Stimulated activated CD4-positive, alpha-beta T cell treated with anti-CD3 and anti-CD28 coated beads, Interleukin-2, amount 100 ng/mL, for 48 hours (primary cell): ENCODE data around the gene ALOX12.

Experiments
- DNase-seq, 2 donors: peaks; one replicate each; pipeline ENCODE4 v3.0.0-alpha.2; 2020

Gene ALOX12

GRCh38 chr17:7023576-7024401 is 27.9 kb downstream of the ALOX12 start:
- peak; percentile 93 to 94 for DNase-seq

GRCh38 chr17:7024402-7024785 is 28.5 kb downstream of the ALOX12 start:
- DNase-seq: no peak

GRCh38 chr17:7025245-7025644 is 29.4 kb downstream of the ALOX12 start:
- DNase-seq: no peak

- no peak for DNase-seq
Measured at GRCh38 chr17:7026471-7027115, 30.7 kb downstream of the ALOX12 start.

- DNase-seq: no peak
Measured at GRCh38 chr17:7027335-7027734, 31.5 kb downstream of the ALOX12 start.

- DNase-seq: no peak
Measured at GRCh38 chr17:7029096-7029495, 33.2 kb downstream of the ALOX12 start.

GRCh38 chr17:7029659-7030058 is 33.8 kb downstream of the ALOX12 start:
- no peak for DNase-seq

- DNase-seq: no peak
Measured at GRCh38 chr17:7034955-7035590, 39.2 kb downstream of the ALOX12 start.

- DNase-seq: peak; percentile 93 to 96
Measured at GRCh38 chr17:7035591-7036368, 39.9 kb downstream of the ALOX12 start, which contains the start of gene SLC16A13. SLC16A13 (plus strand) TSS chr17:7036015; CDS start chr17:7036383, 368 bp downstream.

- no peak for DNase-seq
Measured at GRCh38 chr17:7038025-7038862, 42.4 kb downstream of the ALOX12 start.

- no peak for DNase-seq
Measured at GRCh38 chr17:7039832-7040231, 44.0 kb downstream of the ALOX12 start.

- no peak for DNase-seq
Measured at GRCh38 chr17:7041607-7042500, 46.0 kb downstream of the ALOX12 start.

GRCh38 chr17:7042501-7043181 is 46.8 kb downstream of the ALOX12 start:
- DNase-seq: peak in 1 of 2 donors; percentile 52

- DNase-seq: no peak
Measured at GRCh38 chr17:7043182-7043496, 47.3 kb downstream of the ALOX12 start.

GRCh38 chr17:7043497-7044198 is 47.8 kb downstream of the ALOX12 start, which contains the start of gene SLC16A11:
SLC16A11 (minus strand) TSS chr17:7044092; CDS start chr17:7043513, 579 bp downstream.
- DNase-seq: peak in 1 of 2 donors; percentile 20

GRCh38 chr17:7045492-7046126 is 49.8 kb downstream of the ALOX12 start:
- DNase-seq: peak in 1 of 2 donors; percentile 35

GRCh38 chr17:7046127-7046724 is 50.4 kb downstream of the ALOX12 start:
- DNase-seq: peak in 1 of 2 donors; percentile 30

GRCh38 chr17:7046725-7047397 is 51.0 kb downstream of the ALOX12 start:
- peak; percentile 54 for DNase-seq
